Uterus (tissue), 2 donors: ENCODE data around the gene TSPAN9.

Source experiments
- POLR2A ChIP-seq, 2 donors: fragments of 450-650 bp; IDR thresholded peaks; one replicate each; pipeline ENCODE4 v1.6.1; 2016; ENCODE audit warnings: antibody characterized with exemption in 2 of 2, mild to moderate bottlenecking in 1 of 2, moderate library complexity in 1 of 2
- TF ChIP-seq, protein P1 (sequence below), 4 experiments: fragments of 200-600 bp in 2 of 4; fragments of 450-650 bp in 2 of 4; sonication (generic) in 2 of 4; IDR thresholded peaks; one replicate each; pipeline ENCODE4 v1.5.1; 2016 to 2019; ENCODE audit warnings: antibody characterized with exemption in 4 of 4, mild to moderate bottlenecking in 2 of 4, moderate library complexity in 1 of 4

DNA sequence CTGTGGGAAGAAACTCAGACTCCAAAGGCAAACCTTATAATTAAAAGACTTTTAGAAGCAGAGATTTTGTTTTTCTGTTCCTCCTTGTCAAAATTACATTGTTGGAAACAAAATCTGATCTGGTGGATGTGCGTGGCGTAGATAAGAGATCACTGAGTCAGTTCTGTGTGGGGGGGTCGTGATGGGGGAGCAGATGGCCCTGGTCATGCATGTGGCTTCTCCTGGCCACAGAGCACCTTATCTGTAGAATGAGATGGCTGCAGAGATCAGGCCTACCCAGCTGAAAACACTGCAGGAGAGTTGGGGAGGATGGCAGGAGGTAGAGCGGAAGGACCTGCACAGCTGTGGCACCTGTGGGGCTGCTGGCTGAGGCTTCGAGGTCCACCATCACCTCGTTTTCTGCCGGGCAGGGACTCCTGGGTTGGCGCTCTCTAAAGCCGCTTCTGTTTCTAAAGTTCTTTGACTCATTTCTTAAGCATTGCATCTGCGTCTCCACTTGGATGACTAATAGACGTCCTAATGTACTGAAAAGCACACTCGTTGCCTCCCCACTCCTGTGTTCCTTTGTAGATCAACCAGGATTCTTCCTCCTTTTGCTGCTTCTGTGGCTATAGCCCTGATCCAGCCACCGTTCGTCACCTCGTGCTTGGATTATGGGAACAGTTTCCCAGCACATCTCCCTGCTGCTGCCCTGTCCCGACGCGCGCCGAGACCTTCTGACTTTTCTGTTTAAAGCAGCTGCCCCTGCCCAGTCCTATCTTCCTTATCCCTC is 93.4 kb downstream of the TSPAN9 start:
- TF ChIP-seq, protein P1, sequence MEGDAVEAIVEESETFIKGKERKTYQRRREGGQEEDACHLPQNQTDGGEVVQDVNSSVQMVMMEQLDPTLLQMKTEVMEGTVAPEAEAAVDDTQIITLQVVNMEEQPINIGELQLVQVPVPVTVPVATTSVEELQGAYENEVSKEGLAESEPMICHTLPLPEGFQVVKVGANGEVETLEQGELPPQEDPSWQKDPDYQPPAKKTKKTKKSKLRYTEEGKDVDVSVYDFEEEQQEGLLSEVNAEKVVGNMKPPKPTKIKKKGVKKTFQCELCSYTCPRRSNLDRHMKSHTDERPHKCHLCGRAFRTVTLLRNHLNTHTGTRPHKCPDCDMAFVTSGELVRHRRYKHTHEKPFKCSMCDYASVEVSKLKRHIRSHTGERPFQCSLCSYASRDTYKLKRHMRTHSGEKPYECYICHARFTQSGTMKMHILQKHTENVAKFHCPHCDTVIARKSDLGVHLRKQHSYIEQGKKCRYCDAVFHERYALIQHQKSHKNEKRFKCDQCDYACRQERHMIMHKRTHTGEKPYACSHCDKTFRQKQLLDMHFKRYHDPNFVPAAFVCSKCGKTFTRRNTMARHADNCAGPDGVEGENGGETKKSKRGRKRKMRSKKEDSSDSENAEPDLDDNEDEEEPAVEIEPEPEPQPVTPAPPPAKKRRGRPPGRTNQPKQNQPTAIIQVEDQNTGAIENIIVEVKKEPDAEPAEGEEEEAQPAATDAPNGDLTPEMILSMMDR (IDR thresholded peaks at IDR 0.05), result no peak
- no peak for TF ChIP-seq POLR2A (IDR thresholded peaks at IDR 0.05)
